GM18870 (cell line): Measurements from ENCODE around the gene SNRNP70.
A peak's percentile ranks its signal among the peaks of the same experiment; 100 is the strongest.
"Not testable (repeated sequence)": the region's sequence is repeated elsewhere in the genome, so short reads cannot be mapped to it uniquely, and the experiment has no call there.

Experiments used
- ATAC-seq: cut with Tn5 transposase; IDR thresholded peaks from one replicate; pipeline ENCODE4 v1.9.1; 2021; ENCODE audit warnings: moderate library complexity; ENCODE audit not compliant: unreplicated experiment

Gene SNRNP70

GRCh38 chr19:49118565-49119410 lies 33.5 kb downstream of the SNRNP70 start, which contains the start of gene C19orf73:
Gene C19orf73 (minus strand): TSS chr19:49119143. CDS start chr19:49119022, 121 bp downstream.
- ATAC-seq = peak; percentile 58

GRCh38 chr19:49119411-49120324 lies 34.4 kb downstream of the SNRNP70 start, which contains the start of gene PPFIA3:
Gene PPFIA3 (plus strand): TSS chr19:49119544. CDS start chr19:49127874, 8,330 bp downstream.
- no peak for ATAC-seq

GRCh38 chr19:49120325-49120683 lies 35.1 kb downstream of the SNRNP70 start:
- no peak for ATAC-seq

- ATAC-seq = no peak
Observed at GRCh38 chr19:49120868-49121267, 35.6 kb downstream of the SNRNP70 start.

- not testable (repeated sequence) for ATAC-seq
Observed at GRCh38 chr19:49121841-49122240, 36.6 kb downstream of the SNRNP70 start.

GRCh38 chr19:49123285-49123684 lies 38.0 kb downstream of the SNRNP70 start:
- ATAC-seq = not testable (repeated sequence)

- no peak for ATAC-seq
Observed at GRCh38 chr19:49125025-49125731, 39.9 kb downstream of the SNRNP70 start.

GRCh38 chr19:49126575-49126974 lies 41.3 kb downstream of the SNRNP70 start:
- ATAC-seq = no peak

- ATAC-seq = not testable (repeated sequence)
Observed at GRCh38 chr19:49127225-49127624, 42.0 kb downstream of the SNRNP70 start.

- ATAC-seq = no peak
Observed at GRCh38 chr19:49127674-49128544, 42.7 kb downstream of the SNRNP70 start.

GRCh38 chr19:49128545-49129237 lies 43.4 kb downstream of the SNRNP70 start:
- no peak for ATAC-seq

- no peak for ATAC-seq
Observed at GRCh38 chr19:49129238-49129583, 44.0 kb downstream of the SNRNP70 start.

- ATAC-seq = no peak
Observed at GRCh38 chr19:49130325-49130724, 45.1 kb downstream of the SNRNP70 start.

GRCh38 chr19:49132974-49133609 lies 47.8 kb downstream of the SNRNP70 start:
- ATAC-seq = no peak

- ATAC-seq = no peak
Observed at GRCh38 chr19:49133621-49134454, 48.6 kb downstream of the SNRNP70 start.

- ATAC-seq = no peak
Observed at GRCh38 chr19:49135686-49136085, 50.4 kb downstream of the SNRNP70 start.

- no peak for ATAC-seq
Observed at GRCh38 chr19:49136771-49137171, 51.5 kb downstream of the SNRNP70 start.

- ATAC-seq = no peak
Observed at GRCh38 chr19:49140951-49141350, 55.7 kb downstream of the SNRNP70 start.
